IPS-18c (cell line): ENCODE data around the gene SLC1A2.

Experiments used
- H3K4me3 ChIP-seq: 2 replicates; pipeline ENCODE4 v1.7.0; 2013; ENCODE audit warnings: low read depth, mild to moderate bottlenecking, low read length, moderate library complexity; ENCODE audit not compliant: insufficient read depth
- H3K9me3 ChIP-seq: one replicate; pipeline ENCODE4 v1.6.1; 2013; ENCODE audit warnings: mild to moderate bottlenecking, low read length, moderate library complexity; ENCODE audit not compliant: control insufficient read depth, insufficient read depth

The SLC1A2 gene

GRCh38 chr11:35324183-35324886 is 95.0 kb downstream of the SLC1A2 start:
- H3K9me3 ChIP-seq = no peaks in the 10 kb centered on the region

GRCh38 chr11:35323076-35323868 is 96.1 kb downstream of the SLC1A2 start:
- no peak overlapping the region for H3K4me3 ChIP-seq
- H3K9me3 ChIP-seq = no peaks in the 10 kb centered on the region

More at GRCh38 chr11:35324183-35324886, 95.0 kb downstream of the SLC1A2 start:
- no peak overlapping the region for H3K4me3 ChIP-seq

GRCh38 chr11:35322318-35322979 is 96.9 kb downstream of the SLC1A2 start:
- no peak overlapping the region for H3K4me3 ChIP-seq

GRCh38 chr11:35321532-35322317 is 97.6 kb downstream of the SLC1A2 start:
- Histone ChIP-seq H3K4me3 (no peak overlapping the region), H3K9me3 (no peaks in the 10 kb centered on the region)

More at GRCh38 chr11:35322318-35322979, 96.9 kb downstream of the SLC1A2 start:
- no peaks in the 10 kb centered on the region for H3K9me3 ChIP-seq

GRCh38 chr11:35321111-35321510 is 98.2 kb downstream of the SLC1A2 start:
- Histone ChIP-seq H3K4me3 (no peak overlapping the region), H3K9me3 (no peaks in the 10 kb centered on the region)

GRCh38 chr11:35318977-35319925 is 100.1 kb downstream of the SLC1A2 start:
- H3K4me3 ChIP-seq = no peak overlapping the region

GRCh38 chr11:35318309-35318708 is 101.0 kb downstream of the SLC1A2 start:
- Histone ChIP-seq H3K4me3 (no peak overlapping the region), H3K9me3 (no peaks in the 10 kb centered on the region)

More at GRCh38 chr11:35318977-35319925, 100.1 kb downstream of the SLC1A2 start:
- no peaks in the 10 kb centered on the region for H3K9me3 ChIP-seq

- Histone ChIP-seq H3K4me3 (no peak overlapping the region), H3K9me3 (no peaks in the 10 kb centered on the region)
Observed at GRCh38 chr11:35317253-35317652, 102.1 kb downstream of the SLC1A2 start.

GRCh38 chr11:35316161-35316560 is 103.2 kb downstream of the SLC1A2 start:
- Histone ChIP-seq H3K4me3 (no peak overlapping the region), H3K9me3 (no peaks in the 10 kb centered on the region)

GRCh38 chr11:35313760-35314153 is 105.6 kb downstream of the SLC1A2 start:
- Histone ChIP-seq H3K9me3 (no peaks in the 10 kb centered on the region), H3K4me3 (no peak overlapping the region)

GRCh38 chr11:35313066-35313759 is 106.1 kb downstream of the SLC1A2 start:
- no peak overlapping the region for H3K4me3 ChIP-seq
- H3K9me3 ChIP-seq = no peaks in the 10 kb centered on the region

GRCh38 chr11:35311331-35311730 is 108.0 kb downstream of the SLC1A2 start:
- Histone ChIP-seq H3K9me3 (no peaks in the 10 kb centered on the region), H3K4me3 (no peak overlapping the region)

DNA sequence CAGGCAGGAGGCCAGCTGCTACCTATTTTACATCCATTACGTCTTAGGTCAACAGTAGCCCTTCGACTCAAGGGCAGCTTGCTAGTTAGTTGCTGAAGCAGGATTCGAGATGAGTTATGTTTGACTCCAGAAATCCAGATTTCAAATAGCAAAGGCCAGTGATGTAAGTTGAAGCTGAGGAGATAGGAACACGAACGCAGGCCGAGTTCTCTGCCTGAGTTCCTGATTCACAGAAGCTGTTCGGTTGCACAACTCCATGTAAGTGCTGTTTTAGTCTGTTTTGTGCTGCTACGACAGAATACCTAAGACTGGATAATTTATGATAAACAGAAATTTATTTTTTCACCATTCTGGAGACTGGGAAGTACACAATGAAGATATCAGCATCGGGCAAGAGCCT is 111.2 kb downstream of the SLC1A2 start:
- H3K4me3 ChIP-seq = no peak overlapping the region
- H3K9me3 ChIP-seq = no peaks in the 10 kb centered on the region

- no peaks in the 10 kb centered on the region for H3K9me3 ChIP-seq
Observed at GRCh38 chr11:35307221-35307621, 112.1 kb downstream of the SLC1A2 start.

DNA sequence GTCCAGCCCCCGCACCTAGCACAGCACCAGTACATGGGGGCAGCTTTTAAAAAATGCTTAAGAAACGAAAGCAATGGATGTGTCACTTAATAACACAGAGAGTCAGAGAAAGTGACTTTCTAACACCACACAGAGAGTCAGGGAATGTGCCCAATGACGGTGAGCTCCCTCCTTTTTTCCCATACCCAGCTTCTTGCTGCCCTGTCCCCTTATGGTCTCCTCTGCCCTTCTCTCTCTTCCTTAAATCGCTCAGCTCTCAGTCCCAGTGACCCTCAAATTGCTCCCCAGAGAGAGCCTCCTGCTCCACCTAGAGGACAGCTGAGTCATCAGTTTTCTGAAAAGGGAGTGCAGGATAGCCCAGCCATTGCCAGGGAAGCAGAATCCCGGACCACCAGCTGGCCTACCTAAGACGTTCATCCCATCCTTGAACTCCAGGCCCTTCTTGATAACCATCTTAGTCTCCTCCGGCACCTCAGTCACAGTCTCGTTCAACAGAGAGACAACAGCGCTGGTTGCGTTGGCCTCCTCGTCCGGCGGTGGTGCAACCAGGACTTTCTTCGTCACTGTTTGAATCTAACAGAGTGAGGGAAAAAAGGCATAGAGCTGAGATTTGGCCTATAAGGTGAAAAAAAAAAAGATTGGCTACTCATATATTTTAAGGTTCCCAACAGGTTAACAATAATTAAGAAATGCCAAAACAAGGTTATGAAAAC is 113.5 kb downstream of the SLC1A2 start:
- Histone ChIP-seq H3K9me3 (no peaks in the 10 kb centered on the region), H3K4me3 (no peak overlapping the region)

More at GRCh38 chr11:35307221-35307621, 112.1 kb downstream of the SLC1A2 start:
- H3K4me3 ChIP-seq = no peak overlapping the region
